ENCODE measurements around the gene RERG.

The RERG gene

GRCh38 chr12:15234508-15234907 is 13.3 kb upstream of the RERG start:
- no peaks in the 10 kb centered on the region for H3K9me3 Mint-ChIP-seq
- H3K36me3 Mint-ChIP-seq (ENCODE audit: low read depth), result no peaks in the 10 kb centered on the region
- H3K4me3 Mint-ChIP-seq, result no peak overlapping the region
- peaks cover 27% of the 10 kb centered on the region for H3K27me3 Mint-ChIP-seq (ENCODE audit: low read depth, poor library complexity)
- TF ChIP-seq, protein P1, sequence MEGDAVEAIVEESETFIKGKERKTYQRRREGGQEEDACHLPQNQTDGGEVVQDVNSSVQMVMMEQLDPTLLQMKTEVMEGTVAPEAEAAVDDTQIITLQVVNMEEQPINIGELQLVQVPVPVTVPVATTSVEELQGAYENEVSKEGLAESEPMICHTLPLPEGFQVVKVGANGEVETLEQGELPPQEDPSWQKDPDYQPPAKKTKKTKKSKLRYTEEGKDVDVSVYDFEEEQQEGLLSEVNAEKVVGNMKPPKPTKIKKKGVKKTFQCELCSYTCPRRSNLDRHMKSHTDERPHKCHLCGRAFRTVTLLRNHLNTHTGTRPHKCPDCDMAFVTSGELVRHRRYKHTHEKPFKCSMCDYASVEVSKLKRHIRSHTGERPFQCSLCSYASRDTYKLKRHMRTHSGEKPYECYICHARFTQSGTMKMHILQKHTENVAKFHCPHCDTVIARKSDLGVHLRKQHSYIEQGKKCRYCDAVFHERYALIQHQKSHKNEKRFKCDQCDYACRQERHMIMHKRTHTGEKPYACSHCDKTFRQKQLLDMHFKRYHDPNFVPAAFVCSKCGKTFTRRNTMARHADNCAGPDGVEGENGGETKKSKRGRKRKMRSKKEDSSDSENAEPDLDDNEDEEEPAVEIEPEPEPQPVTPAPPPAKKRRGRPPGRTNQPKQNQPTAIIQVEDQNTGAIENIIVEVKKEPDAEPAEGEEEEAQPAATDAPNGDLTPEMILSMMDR (IDR thresholded peaks at IDR 0.05), result no peak
- H3K27ac Mint-ChIP-seq, result no peak overlapping the region
- H3K4me1 Mint-ChIP-seq, result no peaks in the 10 kb centered on the region
- no peak for DNase-seq

GRCh38 chr12:15234011-15234410 is 12.8 kb upstream of the RERG start:
- TF ChIP-seq, protein P1 (IDR thresholded peaks at IDR 0.05), result no peak
- Mint-ChIP-seq H3K36me3 (ENCODE audit: low read depth) (no peaks in the 10 kb centered on the region), H3K9me3 (no peaks in the 10 kb centered on the region), H3K4me1 (no peaks in the 10 kb centered on the region), H3K27ac (no peak overlapping the region), H3K4me3 (no peak overlapping the region), H3K27me3 (ENCODE audit: low read depth, poor library complexity) (peaks cover 27% of the 10 kb centered on the region)
- no peak for DNase-seq

GRCh38 chr12:15232959-15233358 is 11.7 kb upstream of the RERG start:
- no peak for DNase-seq
- no peaks in the 10 kb centered on the region for H3K4me1 Mint-ChIP-seq
- H3K9me3 Mint-ChIP-seq, result no peaks in the 10 kb centered on the region
- peaks cover 30% of the 10 kb centered on the region for H3K27me3 Mint-ChIP-seq (ENCODE audit: low read depth, poor library complexity)
- no peak overlapping the region for H3K4me3 Mint-ChIP-seq
- TF ChIP-seq, protein P1 (IDR thresholded peaks at IDR 0.05), result no peak
- H3K27ac Mint-ChIP-seq, result no peak overlapping the region
- H3K36me3 Mint-ChIP-seq (ENCODE audit: low read depth), result no peaks in the 10 kb centered on the region

GRCh38 chr12:15231493-15231892 is 10.3 kb upstream of the RERG start:
- TF ChIP-seq, protein P1 (IDR thresholded peaks at IDR 0.05), result no peak
- Mint-ChIP-seq H3K9me3 (no peaks in the 10 kb centered on the region), H3K4me3 (no peak overlapping the region), H3K27ac (no peak overlapping the region), H3K4me1 (no peaks in the 10 kb centered on the region), H3K36me3 (ENCODE audit: low read depth) (no peaks in the 10 kb centered on the region), H3K27me3 (ENCODE audit: low read depth, poor library complexity) (peaks cover 26% of the 10 kb centered on the region)
- DNase-seq, result no peak

- Mint-ChIP-seq H3K4me3 (no peak overlapping the region), H3K27ac (no peak overlapping the region), H3K9me3 (no peaks in the 10 kb centered on the region), H3K4me1 (no peaks in the 10 kb centered on the region), H3K27me3 (ENCODE audit: low read depth, poor library complexity) (peaks cover 22% of the 10 kb centered on the region), H3K36me3 (ENCODE audit: low read depth) (no peaks in the 10 kb centered on the region)
- DNase-seq, result no peak
- TF ChIP-seq, protein P1 (IDR thresholded peaks at IDR 0.05), result no peak
These were observed 9.5 kb upstream of the RERG start for GRCh38 chr12:15230751-15231150.

GRCh38 chr12:15230137-15230536 is 8.9 kb upstream of the RERG start:
- TF ChIP-seq, protein P1 (IDR thresholded peaks at IDR 0.05), result no peak
- no peak for DNase-seq
- Mint-ChIP-seq H3K27ac (no peak overlapping the region), H3K4me3 (no peak overlapping the region), H3K36me3 (ENCODE audit: low read depth) (no peaks in the 10 kb centered on the region), H3K9me3 (no peaks in the 10 kb centered on the region), H3K27me3 (ENCODE audit: low read depth, poor library complexity) (peaks cover 22% of the 10 kb centered on the region), H3K4me1 (no peaks in the 10 kb centered on the region)

Measured in nephron progenitor cell (in vitro differentiated cells).